Eye (tissue), 1 donor: Measurements from ENCODE around the gene TGFB2.
A peak's percentile ranks its signal among the peaks of the same experiment; 100 is the strongest.
"Not testable (repeated sequence)": the region's sequence is repeated elsewhere in the genome, so short reads cannot be mapped to it uniquely, and the experiment has no call there.

Source experiments
- DNase-seq: peaks from one replicate; pipeline ENCODE4 v3.0.0-alpha.2; 2015

The TGFB2 gene

GRCh38 chr1:218344814-218345672 is at the start of gene TGFB2:
TGFB2 (plus strand) TSS chr1:218345336; CDS start chr1:218346702, 1,366 bp downstream.
- peak; percentile 93 for DNase-seq

GRCh38 chr1:218296162-218296561 is 49.0 kb upstream of the TGFB2 start:
- no peak for DNase-seq

- DNase-seq: no peak
These were observed 47.7 kb upstream of the TGFB2 start for GRCh38 chr1:218297461-218297860.

DNA sequence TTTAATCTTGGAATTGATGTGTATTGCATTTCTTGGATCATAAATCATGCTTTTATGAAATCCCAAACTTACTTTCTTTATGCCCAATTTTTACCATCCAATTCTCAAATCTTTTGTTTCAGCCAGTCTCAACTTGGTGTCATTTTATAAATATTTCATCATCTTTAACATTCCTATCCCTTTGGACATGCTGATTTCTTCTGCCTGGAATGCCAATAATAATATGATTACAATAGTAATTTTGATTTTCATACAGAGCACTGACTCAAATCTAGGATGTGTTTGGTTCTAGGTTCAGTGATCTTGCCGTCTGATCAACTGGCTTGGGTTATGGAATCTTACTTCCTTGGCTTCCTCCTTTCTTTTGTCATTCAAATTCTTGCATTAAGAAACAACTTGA is 47.3 kb upstream of the TGFB2 start:
- no peak for DNase-seq

- DNase-seq: no peak
These were observed 46.7 kb upstream of the TGFB2 start for GRCh38 chr1:218298398-218298797.

DNA sequence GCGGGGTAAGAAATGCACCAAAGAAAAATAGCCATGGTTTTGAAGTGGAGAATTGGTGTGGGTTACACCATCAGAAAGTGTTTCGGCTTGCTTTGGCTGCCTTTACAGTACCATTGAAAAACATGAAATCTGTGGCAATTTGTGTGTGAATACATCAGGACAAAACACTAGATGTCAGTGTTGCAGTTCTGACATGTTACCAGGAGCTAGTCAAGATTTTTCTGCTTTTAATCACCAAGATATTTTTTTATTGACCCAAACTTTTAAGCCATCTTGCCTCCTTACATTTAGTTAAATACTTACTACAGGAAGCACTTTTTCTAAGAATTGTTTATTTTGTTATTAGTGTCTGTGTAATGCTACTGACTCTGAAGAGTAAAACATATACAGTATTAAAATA is 45.7 kb upstream of the TGFB2 start:
- DNase-seq: peak; percentile 67

- DNase-seq: no peak
These were observed 43.9 kb upstream of the TGFB2 start for GRCh38 chr1:218301217-218301616.

DNA sequence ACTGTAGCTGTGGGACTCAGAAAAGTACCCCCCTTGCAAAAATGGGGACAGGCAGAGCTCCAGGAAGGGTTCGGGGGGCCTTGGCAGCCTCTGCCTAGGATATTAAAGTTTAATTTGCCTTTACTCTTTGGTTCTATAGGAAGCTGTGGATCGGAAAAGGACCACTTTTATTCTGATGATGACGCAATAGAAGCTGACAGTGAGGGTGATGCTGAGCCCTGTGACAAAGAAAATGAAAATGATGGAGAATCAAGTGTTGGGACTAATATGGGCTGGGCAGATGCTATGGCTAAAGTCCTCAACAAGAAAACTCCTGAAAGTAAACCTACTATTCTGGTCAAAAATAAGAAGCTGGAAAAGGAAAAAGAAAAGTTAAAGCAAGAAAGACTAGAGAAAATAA is 43.0 kb upstream of the TGFB2 start:
- no peak for DNase-seq

- DNase-seq: no peak
These were observed 41.8 kb upstream of the TGFB2 start for GRCh38 chr1:218303176-218303879.

GRCh38 chr1:218304281-218305039 is 40.7 kb upstream of the TGFB2 start:
- DNase-seq: peak; percentile 10

GRCh38 chr1:218305472-218306064 is 39.6 kb upstream of the TGFB2 start:
- DNase-seq: no peak

DNA sequence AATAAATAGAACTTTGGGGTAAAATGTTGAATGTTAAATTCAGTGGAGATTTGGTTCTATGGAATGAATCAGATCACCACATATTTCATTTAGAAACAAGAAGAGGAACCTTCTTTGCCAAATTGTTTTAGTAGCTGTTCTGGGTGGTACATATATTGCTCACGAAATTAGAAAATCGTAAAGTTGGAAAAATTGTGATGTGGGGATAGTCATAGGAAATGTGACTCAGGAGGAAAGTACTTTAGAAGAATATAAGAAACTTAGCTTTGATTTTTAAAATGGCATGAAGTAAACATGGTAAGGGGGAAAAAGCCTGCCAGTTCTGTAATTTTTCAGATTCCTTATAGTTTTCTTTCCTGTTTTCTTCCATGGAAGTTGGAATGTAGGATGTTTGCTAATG is 32.6 kb upstream of the TGFB2 start:
- no peak for DNase-seq

DNA sequence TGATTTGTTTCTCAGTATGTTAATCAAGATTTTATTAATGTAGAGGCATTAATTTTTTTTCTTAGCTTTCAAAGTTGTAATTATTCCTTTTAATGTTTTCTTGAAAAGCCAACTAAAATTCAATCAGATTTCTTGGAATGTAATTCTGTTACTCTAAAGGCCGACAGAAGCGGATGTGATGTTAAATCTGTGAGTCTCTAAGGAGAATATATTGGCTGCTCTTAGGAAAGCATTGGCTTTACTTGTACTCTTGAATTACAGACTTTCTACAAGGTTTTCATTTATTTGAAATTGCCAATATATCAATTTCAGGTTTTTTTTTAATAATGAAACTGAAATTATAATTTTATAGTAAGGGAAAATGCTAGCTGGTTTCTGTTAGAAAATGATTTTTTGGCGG is 30.8 kb upstream of the TGFB2 start:
- no peak for DNase-seq

GRCh38 chr1:218315638-218316037 is 29.5 kb upstream of the TGFB2 start:
- no peak for DNase-seq

DNA sequence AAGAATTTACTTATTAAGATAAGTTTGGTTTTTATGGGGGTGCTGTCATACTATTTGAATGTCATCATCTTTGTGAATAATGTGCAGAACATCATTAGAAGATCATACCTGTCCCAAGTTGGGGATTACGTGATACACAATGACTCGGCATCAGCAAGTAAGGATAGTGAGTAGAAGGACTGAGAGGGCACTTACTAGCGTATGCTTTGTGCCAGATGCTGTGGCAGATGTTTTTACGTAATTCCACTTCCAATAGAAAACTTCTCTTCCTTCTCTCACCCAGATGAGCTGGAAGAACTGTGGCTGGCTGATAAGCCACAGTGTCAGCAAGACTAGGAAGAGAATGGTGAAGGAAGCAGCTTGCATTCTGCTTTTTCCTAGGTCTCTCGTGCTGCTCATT is 28.1 kb upstream of the TGFB2 start:
- DNase-seq: no peak

GRCh38 chr1:218320182-218320581 is 25.0 kb upstream of the TGFB2 start:
- DNase-seq: not testable (repeated sequence)

GRCh38 chr1:218322762-218323161 is 22.4 kb upstream of the TGFB2 start:
- DNase-seq: no peak

GRCh38 chr1:218323568-218324225 is 21.4 kb upstream of the TGFB2 start:
- DNase-seq: no peak

DNA sequence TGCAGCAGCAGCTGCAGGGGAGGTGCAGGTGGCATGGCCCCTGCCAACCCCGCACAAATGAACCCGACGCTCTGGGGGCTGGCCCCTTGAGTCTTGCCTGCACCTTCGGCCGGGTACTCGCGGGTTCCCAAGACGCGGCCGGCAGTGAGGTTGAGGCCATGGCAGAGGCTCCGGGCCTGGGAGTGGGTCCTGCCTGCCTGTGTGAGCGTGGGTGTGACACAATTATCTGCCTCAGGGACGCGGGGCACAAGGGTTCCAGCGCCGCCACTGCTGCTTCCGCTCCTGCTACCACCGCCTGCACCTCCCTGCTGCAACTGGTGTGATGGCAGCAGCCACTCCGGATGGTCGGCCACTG is 20.9 kb upstream of the TGFB2 start:
- no peak for DNase-seq

GRCh38 chr1:218328769-218329168 is 16.4 kb upstream of the TGFB2 start:
- DNase-seq: no peak

GRCh38 chr1:218330043-218330623 is 15.0 kb upstream of the TGFB2 start:
- DNase-seq: peak; percentile 75

DNA sequence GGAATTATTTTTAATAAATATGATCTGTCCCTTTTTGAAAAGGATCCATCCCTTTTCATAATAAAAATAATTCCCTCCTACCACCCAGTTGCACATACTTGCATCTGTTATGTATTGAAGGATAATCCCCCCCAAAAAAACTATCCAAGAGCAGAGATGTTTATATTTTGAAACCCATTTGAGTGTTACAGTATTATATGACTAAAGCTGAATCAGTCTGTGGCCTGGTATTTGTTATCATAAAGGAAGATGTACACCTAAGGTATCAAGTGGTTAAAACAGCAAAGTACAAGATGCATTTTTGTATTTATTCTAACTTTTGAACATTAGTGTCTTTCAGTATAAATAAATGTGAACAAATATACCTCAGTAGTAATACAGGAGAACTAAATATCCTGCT is 12.7 kb upstream of the TGFB2 start:
- no peak for DNase-seq
